Parathyroid adenoma (tissue), 2 donors: ENCODE results near the gene DNMT3A.

Experiments used
- H2AFZ ChIP-seq: fragments of 300-600 bp; sonication (generic); one replicate; pipeline ENCODE4 v1.7.0; 2017; ENCODE audit warnings: antibody characterized with exemption, mild to moderate bottlenecking
- H3K27ac ChIP-seq: fragments of 300-600 bp; sonication (generic); one replicate; pipeline ENCODE4 v1.7.0; 2017
- H3K27me3 ChIP-seq: fragments of 300-600 bp; sonication (generic); one replicate; pipeline ENCODE4 v1.7.0; 2017; ENCODE audit warnings: low read length; ENCODE audit not compliant: control insufficient read depth, insufficient read depth
- H3K36me3 ChIP-seq: fragments of 300-600 bp; sonication (generic); one replicate; pipeline ENCODE4 v1.7.0; 2017; ENCODE audit warnings: low read length; ENCODE audit not compliant: control insufficient read depth, insufficient read depth
- H3K4me1 ChIP-seq: fragments of 300-600 bp; sonication (generic); one replicate; pipeline ENCODE4 v1.7.0; 2017; ENCODE audit warnings: control low read depth
- H3K4me2 ChIP-seq: fragments of 300-600 bp; sonication (generic); one replicate; pipeline ENCODE4 v1.7.0; 2017; ENCODE audit warnings: low read length
- H3K4me3 ChIP-seq: fragments of 300-600 bp; sonication (generic); one replicate; pipeline ENCODE4 v1.7.0; 2017; ENCODE audit warnings: low read depth, low read length
- H3K79me2 ChIP-seq: fragments of 300-600 bp; sonication (generic); one replicate; pipeline ENCODE4 v1.7.0; 2017; ENCODE audit warnings: control low read depth
- H3K9ac ChIP-seq: fragments of 300-600 bp; sonication (generic); one replicate; pipeline ENCODE4 v1.7.0; 2017; ENCODE audit warnings: mild to moderate bottlenecking
- H3K9me3 ChIP-seq: fragments of 300-600 bp; sonication (generic); one replicate; pipeline ENCODE4 v1.7.0; 2017; ENCODE audit warnings: low read length; ENCODE audit not compliant: control insufficient read depth
- CTCF ChIP-seq: fragments of 300-600 bp; sonication (generic); IDR thresholded peaks from one replicate; pipeline ENCODE4 v1.7.0; 2017; ENCODE audit warnings: antibody characterized with exemption, mild to moderate bottlenecking
- donor health status: primary hyperparathyroidism.

Gene DNMT3A

GRCh38 chr2:25245141-25245540, 96.6 kb downstream of the DNMT3A start:
- no peaks in the 10 kb centered on the region for H3K36me3 ChIP-seq
- no peaks in the 10 kb centered on the region for H3K79me2 ChIP-seq
- no peak overlapping the region for H2AFZ ChIP-seq
- H3K4me2 ChIP-seq: no peak overlapping the region
- no peak overlapping the region for H3K4me3 ChIP-seq
- no peaks in the 10 kb centered on the region for H3K4me1 ChIP-seq
- H3K9me3 ChIP-seq: no peaks in the 10 kb centered on the region
- no peaks in the 10 kb centered on the region for H3K27me3 ChIP-seq
- H3K9ac ChIP-seq: no peak overlapping the region
- TF ChIP-seq CTCF: no peak
- H3K27ac ChIP-seq: no peak overlapping the region

GRCh38 chr2:25243995-25244394, 97.7 kb downstream of the DNMT3A start:
- no peak for TF ChIP-seq CTCF
- Histone ChIP-seq H3K27ac (no peak overlapping the region), H3K4me1 (no peaks in the 10 kb centered on the region), H3K4me3 (no peak overlapping the region), H3K4me2 (no peak overlapping the region), H2AFZ (no peak overlapping the region), H3K27me3 (no peaks in the 10 kb centered on the region), H3K9me3 (no peaks in the 10 kb centered on the region), H3K79me2 (no peaks in the 10 kb centered on the region), H3K36me3 (no peaks in the 10 kb centered on the region), H3K9ac (no peak overlapping the region)

GRCh38 chr2:25241452-25241851, 100.3 kb downstream of the DNMT3A start:
- Histone ChIP-seq H3K9ac (no peak overlapping the region), H3K9me3 (no peaks in the 10 kb centered on the region), H3K36me3 (no peaks in the 10 kb centered on the region), H3K4me2 (no peak overlapping the region), H3K27ac (no peak overlapping the region), H3K27me3 (no peaks in the 10 kb centered on the region), H3K4me3 (no peak overlapping the region), H2AFZ (no peak overlapping the region), H3K79me2 (no peaks in the 10 kb centered on the region), H3K4me1 (no peaks in the 10 kb centered on the region)
- no peak for TF ChIP-seq CTCF

- no peak for TF ChIP-seq CTCF
- H3K36me3 ChIP-seq: no peaks in the 10 kb centered on the region
Observed at GRCh38 chr2:25240636-25241035, 101.1 kb downstream of the DNMT3A start.

GRCh38 chr2:25238920-25239319, 102.8 kb downstream of the DNMT3A start:
- TF ChIP-seq CTCF: no peak
- no peaks in the 10 kb centered on the region for H3K4me1 ChIP-seq
- H3K9me3 ChIP-seq: no peaks in the 10 kb centered on the region
- no peak overlapping the region for H3K4me2 ChIP-seq
- no peaks in the 10 kb centered on the region for H3K27me3 ChIP-seq
- no peaks in the 10 kb centered on the region for H3K79me2 ChIP-seq
- H3K36me3 ChIP-seq: no peaks in the 10 kb centered on the region
- H3K9ac ChIP-seq: no peak overlapping the region
- no peak overlapping the region for H2AFZ ChIP-seq
- no peak overlapping the region for H3K27ac ChIP-seq
- H3K4me3 ChIP-seq: no peak overlapping the region

More at GRCh38 chr2:25240636-25241035, 101.1 kb downstream of the DNMT3A start:
- no peak overlapping the region for H3K4me3 ChIP-seq
- no peaks in the 10 kb centered on the region for H3K9me3 ChIP-seq
- no peak overlapping the region for H3K4me2 ChIP-seq
- H3K27ac ChIP-seq: no peak overlapping the region
- H3K27me3 ChIP-seq: no peaks in the 10 kb centered on the region
- no peak overlapping the region for H2AFZ ChIP-seq
- no peak overlapping the region for H3K9ac ChIP-seq
- H3K4me1 ChIP-seq: no peaks in the 10 kb centered on the region
- no peaks in the 10 kb centered on the region for H3K79me2 ChIP-seq
